ELR (cell line): ENCODE measurements around the gene RNF144A.

Source experiments
- DNase-seq: peaks from one replicate; pipeline ENCODE4 v3.0.0-alpha.2; 2015; ENCODE audit warnings: low read depth

The RNF144A gene

DNA sequence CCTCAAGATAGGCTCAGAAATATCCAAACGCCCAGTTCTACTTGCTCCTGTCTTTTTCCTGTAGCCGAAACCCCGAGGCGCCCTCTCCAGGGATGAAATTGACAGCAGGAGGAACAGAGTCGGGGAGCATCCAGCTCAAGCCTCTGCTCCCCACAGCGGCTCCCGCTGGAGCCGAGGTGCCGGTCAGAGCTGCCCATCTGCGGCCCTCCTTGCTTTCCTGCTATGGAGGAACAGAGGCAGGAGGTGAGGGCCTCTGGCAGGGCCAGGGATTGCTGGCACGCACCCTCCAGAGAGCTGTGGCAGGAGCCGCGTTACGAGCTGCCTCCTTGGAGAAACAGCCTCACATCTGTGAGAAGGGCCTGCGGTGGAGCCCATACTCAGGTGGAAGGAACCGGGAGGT is 172.1 kb downstream of the RNF144A start:
- no peak for DNase-seq

DNA sequence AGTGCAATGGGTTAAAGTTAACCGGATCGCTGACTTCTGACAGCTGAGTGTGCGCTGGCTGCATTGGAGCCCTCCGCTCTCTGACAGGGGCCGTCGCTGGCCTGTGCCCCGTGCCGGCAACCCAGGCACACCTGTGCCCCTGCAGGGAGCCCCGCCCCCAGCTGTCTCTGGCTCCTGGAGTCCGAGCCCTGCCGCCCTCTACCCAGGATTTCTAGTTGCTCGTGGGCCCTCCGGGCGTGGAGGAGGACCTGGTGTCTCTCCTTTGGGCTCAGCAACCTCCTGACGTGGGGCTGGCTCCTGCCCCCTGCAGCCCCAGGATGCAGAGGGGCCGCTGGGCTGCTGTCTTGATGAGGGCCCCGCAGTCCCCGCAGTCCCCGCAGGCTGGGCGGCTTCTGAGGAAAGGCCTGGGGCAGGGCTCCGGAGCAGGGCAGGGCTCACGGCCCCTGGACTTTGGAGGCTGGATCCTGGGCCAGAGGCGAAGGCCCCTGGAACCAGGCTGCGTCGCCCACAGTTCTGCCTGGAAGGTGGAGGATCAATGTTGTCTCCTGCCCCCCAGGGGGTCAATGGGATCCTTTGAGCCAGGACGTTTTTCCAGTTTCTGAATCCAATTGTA is 172.8 kb downstream of the RNF144A start:
- DNase-seq, result no peak

DNA sequence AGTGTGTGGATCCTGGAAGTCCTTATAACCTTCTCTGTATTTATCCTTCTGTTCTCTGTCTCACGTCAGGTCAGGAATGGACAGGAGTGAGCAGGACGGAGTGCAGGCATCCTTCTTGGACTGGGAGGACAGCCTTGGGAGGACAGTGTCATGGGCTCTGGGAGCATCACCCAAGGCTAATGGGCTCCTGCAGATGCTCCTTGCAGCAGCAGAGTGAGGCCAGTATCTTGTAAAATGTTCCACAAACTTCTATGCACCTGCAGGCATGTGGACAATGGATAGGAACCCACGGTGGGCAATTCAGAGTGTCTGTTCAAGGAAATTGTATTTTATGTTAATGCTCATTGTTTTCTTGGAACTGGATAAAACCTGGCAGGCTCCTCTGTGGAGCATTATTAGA is 176.2 kb downstream of the RNF144A start:
- no peak for DNase-seq
